GM10266 (cell line): ENCODE measurements around the gene TMPRSS11D.

Source experiments
- DNase-seq: peaks from one replicate; pipeline ENCODE4 v3.0.0; 2012; ENCODE audit errors: extremely low spot score
- TF ChIP-seq, protein P1 (sequence below): IDR thresholded peaks from 2 replicates; pipeline ENCODE4 v1.5.1; 2012; ENCODE audit warnings: mild to moderate bottlenecking, low read depth; ENCODE audit not compliant: control insufficient read depth, insufficient read depth; ENCODE audit errors: missing control alignments

Gene TMPRSS11D

DNA sequence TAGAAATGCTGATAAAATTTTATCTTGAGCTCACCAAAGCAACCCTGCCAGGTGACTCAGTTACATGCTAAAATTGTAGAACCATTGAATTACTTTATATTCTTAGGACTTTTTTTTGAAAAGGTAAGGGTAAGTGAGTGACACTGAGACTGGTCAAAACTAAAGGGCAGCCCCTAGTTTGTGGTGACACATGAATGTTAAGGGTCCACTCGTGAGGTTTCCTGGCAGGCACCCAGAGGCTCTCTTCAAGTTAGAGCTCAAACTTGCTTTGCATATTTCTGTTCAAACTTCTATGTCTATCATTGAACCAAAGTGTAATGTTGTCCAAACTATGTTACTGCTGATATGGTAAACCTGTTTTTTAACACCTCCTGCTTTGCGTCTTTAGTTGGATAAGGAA is 30.5 kb downstream of the TMPRSS11D start:
- TF ChIP-seq, protein P1, sequence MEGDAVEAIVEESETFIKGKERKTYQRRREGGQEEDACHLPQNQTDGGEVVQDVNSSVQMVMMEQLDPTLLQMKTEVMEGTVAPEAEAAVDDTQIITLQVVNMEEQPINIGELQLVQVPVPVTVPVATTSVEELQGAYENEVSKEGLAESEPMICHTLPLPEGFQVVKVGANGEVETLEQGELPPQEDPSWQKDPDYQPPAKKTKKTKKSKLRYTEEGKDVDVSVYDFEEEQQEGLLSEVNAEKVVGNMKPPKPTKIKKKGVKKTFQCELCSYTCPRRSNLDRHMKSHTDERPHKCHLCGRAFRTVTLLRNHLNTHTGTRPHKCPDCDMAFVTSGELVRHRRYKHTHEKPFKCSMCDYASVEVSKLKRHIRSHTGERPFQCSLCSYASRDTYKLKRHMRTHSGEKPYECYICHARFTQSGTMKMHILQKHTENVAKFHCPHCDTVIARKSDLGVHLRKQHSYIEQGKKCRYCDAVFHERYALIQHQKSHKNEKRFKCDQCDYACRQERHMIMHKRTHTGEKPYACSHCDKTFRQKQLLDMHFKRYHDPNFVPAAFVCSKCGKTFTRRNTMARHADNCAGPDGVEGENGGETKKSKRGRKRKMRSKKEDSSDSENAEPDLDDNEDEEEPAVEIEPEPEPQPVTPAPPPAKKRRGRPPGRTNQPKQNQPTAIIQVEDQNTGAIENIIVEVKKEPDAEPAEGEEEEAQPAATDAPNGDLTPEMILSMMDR, result no peak

DNA sequence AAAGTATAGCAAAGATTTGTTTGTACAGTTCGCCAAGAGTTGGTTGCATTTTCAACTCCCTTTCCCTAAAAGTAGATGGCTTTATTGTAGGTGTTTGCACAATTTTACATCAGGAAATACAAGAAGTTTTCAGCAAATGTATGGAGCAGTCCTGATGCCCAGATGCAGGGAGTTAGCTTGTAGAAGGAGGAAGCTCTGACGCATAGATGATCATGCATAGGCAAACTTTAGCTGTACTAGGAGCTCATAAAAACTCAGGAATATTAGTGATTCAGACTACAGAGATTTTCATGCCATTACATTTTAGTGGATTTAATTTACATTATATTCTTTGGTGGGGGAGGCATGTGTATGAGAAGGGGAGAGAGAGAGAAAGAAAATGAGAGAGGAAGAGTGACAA is 62.9 kb downstream of the TMPRSS11D start:
- DNase-seq, result no peak

More for the DNA sequence above, 30.5 kb downstream of the TMPRSS11D start:
- no peak for DNase-seq

DNA sequence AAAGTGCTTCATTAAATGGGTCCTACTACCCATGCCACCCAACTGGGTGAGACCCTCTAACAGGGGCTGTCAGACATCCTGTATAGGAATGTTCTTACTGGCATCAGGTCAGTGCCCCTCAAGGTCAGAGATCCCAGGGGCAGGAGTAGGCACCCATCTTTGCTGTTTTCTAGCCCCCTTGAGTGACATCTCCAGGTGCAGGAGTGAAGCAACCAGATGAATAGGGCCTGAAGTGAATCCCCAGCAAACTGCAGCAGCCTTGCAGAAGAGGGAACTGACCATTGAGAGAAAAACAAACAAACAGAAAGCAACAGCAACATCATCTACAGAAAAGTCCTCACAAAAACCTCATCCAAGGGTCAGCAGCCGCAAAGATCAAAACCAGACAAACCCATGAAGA is 73.8 kb downstream of the TMPRSS11D start:
- DNase-seq, result no peak
- TF ChIP-seq, protein P1, result no peak

More for the DNA sequence above, 62.9 kb downstream of the TMPRSS11D start:
- TF ChIP-seq, protein P1, result no peak

DNA sequence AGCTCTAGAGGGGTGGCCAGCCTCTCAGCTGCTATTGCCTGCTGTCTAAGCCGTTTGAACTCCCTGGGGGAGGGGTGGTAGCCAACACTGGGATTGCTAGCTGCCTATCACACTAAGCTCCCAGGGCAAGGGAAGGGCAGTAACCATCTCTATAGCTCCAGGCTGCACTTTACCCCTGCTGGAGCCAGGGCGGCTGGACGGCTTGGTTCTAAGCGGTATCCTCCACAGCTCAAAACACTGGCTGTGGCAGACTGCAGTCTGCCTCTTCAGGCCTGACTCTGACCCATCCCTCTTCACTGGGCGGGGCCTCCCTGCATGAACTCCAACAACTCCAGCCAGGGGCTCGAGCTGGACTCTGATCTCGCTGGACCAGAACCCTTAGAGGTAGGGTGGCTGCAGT is 74.3 kb downstream of the TMPRSS11D start:
- TF ChIP-seq, protein P1, result no peak
- DNase-seq, result no peak

DNA sequence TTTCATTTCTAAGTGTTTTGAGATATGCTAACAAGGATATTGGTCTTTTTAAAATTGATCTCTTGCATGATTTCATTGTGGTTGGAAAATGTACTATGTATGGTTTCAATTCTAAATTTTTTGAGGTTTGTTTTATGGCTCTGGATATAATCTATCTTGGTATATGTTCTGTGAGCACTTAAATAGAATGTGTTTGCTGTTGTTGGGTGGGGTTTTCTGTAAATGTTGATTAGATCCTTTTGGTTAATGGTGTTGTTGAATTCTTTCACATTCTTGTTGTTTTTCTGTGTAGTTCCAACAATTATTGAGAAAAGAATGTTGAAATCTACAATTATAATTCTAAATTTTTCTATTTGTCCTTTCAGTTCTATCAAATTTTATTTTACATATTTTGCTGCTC is 87.0 kb downstream of the TMPRSS11D start:
- TF ChIP-seq, protein P1, result no peak
- DNase-seq, result no peak

DNA sequence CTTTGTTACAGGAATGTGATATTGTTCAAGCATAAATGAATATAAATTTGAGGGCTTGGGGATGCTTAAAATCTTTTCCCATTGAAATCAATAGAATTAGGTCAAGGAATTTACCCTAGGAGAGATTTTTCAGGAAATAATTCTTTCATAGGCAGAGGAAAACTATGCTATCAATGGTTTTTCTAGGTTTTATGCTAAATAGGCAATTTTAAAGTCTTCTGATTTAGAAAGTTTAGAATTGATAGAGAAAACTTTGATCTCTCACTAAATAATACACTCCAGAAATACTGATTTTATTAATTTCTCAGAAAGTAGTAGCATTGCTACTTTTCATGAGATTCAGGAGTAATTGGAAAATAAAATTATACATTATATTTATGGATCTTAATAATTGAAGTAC is 93.1 kb downstream of the TMPRSS11D start:
- TF ChIP-seq, protein P1, result no peak
- DNase-seq, result no peak

DNA sequence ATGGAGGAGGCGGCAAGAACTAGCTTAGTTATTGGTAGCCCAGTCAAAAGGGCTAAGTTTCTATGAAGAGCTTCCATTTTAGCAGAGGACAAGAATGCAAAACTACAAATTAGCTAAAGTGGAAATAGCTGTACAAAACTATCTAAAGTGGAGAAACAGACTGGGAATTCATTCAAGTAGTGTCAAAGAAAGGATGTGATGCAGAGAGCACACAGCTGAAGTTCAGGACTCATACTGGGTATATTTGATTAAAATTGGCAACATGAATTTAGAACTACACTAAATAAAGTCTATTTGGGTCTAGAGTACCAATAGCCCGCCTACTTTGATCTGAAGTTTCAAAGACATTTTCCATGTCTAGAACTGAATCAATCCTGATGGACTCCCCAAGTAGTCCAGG is 96.5 kb downstream of the TMPRSS11D start:
- TF ChIP-seq, protein P1, result no peak
- no peak for DNase-seq
